Keratinocyte (primary cell): ENCODE results near the gene CCNDBP1.

ENCODE experiments used
- EZH2 ChIP-seq: IDR thresholded peaks from one replicate; pipeline ENCODE4 v1.6.1; 2012; ENCODE audit warnings: inconsistent platforms, mild to moderate bottlenecking, low read length, moderate library complexity
- TF ChIP-seq, protein P1 (sequence below), 3 experiments: IDR thresholded peaks in 1 of 3; conservative IDR thresholded peaks in 1 of 3; optimal IDR thresholded peaks in 1 of 3; 2 replicates in 2 of 3; 3 replicates in 1 of 3; pipeline versions ENCODE3 to v1.5.1; 2011; ENCODE audit warnings: low read length in 3 of 3, mild to moderate bottlenecking in 3 of 3, moderate library complexity in 2 of 3, control low read depth in 1 of 3, inconsistent platforms in 1 of 3; ENCODE audit not compliant: insufficient read depth in 2 of 3; ENCODE audit errors: extremely low read depth in 1 of 3

DNA sequence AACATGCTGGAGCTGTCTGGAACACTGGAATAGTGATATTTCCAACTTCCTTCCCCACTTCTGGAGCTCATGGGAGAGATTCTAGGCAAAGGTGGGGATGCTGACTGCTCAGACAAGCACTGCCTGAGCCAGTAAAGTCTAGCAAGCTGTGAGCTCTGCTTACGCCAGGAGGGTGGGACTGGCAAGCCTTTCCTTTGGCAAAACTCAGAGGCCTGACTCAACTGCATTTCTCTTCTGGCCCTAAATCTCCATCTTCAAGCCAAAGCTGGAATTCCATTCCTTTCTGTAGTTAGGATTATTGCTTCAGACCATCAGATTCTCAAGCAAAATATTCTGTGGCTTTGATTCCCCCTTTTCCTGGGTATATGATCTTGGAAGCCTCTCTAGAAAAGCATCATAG, 55.9 kb downstream of the CCNDBP1 start:
- TF ChIP-seq, protein P1, sequence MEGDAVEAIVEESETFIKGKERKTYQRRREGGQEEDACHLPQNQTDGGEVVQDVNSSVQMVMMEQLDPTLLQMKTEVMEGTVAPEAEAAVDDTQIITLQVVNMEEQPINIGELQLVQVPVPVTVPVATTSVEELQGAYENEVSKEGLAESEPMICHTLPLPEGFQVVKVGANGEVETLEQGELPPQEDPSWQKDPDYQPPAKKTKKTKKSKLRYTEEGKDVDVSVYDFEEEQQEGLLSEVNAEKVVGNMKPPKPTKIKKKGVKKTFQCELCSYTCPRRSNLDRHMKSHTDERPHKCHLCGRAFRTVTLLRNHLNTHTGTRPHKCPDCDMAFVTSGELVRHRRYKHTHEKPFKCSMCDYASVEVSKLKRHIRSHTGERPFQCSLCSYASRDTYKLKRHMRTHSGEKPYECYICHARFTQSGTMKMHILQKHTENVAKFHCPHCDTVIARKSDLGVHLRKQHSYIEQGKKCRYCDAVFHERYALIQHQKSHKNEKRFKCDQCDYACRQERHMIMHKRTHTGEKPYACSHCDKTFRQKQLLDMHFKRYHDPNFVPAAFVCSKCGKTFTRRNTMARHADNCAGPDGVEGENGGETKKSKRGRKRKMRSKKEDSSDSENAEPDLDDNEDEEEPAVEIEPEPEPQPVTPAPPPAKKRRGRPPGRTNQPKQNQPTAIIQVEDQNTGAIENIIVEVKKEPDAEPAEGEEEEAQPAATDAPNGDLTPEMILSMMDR (optimal IDR thresholded peaks at IDR 0.05 in 1 of 3, IDR thresholded peaks at IDR 0.05 in 1 of 3, conservative IDR thresholded peaks at IDR 0.05 in 1 of 3; ENCODE audit: extremely low read depth in 1 of 3, insufficient read depth in 2 of 3, low read length in 3 of 3), result no peak
- no peak for TF ChIP-seq EZH2
